ENCODE results near the gene USP17L21. TPM values are rescaled to one million over a fixed set of nuclear protein-coding genes. Genes with fewer than 3 reads are reported as not detected.
"Not testable (repeated sequence)": the region's sequence is repeated elsewhere in the genome, so short reads cannot be mapped to it uniquely, and the experiment has no call there.

The USP17L21 gene, protein sequence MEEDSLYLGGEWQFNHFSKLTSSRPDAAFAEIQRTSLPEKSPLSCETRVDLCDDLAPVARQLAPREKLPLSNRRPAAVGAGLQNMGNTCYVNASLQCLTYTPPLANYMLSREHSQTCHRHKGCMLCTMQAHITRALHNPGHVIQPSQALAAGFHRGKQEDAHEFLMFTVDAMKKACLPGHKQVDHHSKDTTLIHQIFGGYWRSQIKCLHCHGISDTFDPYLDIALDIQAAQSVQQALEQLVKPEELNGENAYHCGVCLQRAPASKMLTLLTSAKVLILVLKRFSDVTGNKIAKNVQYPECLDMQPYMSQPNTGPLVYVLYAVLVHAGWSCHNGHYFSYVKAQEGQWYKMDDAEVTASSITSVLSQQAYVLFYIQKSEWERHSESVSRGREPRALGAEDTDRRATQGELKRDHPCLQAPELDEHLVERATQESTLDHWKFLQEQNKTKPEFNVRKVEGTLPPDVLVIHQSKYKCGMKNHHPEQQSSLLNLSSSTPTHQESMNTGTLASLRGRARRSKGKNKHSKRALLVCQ
- total RNA-seq (2012; rRNA removed) (not detected in 2 replicates), polyA plus RNA-seq (2012; rRNA removed) (not detected in 2 replicates), Bru-seq, nascent RNA (not detected), BruChase-seq, experiment 1, labeled RNA remaining after a 6-hour chase (not detected), BruChase-seq, experiment 2, labeled RNA remaining after a 2-hour chase (not detected)
- not detected in 2 replicates for polyA plus RNA-seq (2012; cell fraction: cytosol; rRNA removed)
- not detected in 2 replicates for polyA plus RNA-seq (2012; cell fraction: nucleus; rRNA removed; ENCODE audit: low replicate concordance)
- long read RNA-seq = 0 reads

DNA sequence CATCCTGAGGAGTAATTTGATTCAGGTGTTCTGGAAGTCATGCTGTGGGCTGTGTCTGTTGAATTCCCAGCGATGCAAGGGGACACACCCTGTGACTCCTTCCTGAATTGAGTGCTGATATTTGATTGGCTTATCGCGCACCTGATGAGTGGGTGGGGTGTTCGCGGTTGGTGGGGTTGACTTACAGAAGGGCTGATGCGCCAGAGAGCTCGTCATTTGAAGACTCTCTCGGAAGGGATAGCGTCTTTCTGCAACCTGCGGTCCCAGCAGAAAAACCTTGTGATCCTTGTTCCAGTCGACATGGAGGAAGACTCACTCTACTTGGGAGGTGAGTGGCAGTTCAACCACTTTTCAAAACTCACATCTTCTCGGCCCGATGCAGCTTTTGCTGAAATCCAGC is at the start of gene USP17L21:
Gene USP17L21, plus strand, starts transcription at position 301 of the 400 bp plus-strand sequence. Its CDS starts 0 bp downstream, at position 301.
- H4K91ac ChIP-seq (ENCODE audit: insufficient read depth, low read depth, low read length); H3K27me3 ChIP-seq (ENCODE audit: control insufficient read depth, insufficient read depth, low read length); H3K27ac ChIP-seq (ENCODE audit: insufficient read depth, low read length); H2BK15ac ChIP-seq (ENCODE audit: low read depth, low read length); H4K8ac ChIP-seq (ENCODE audit: low read depth in 2 of 2, low read length in 2 of 2); H3K9me1 ChIP-seq (ENCODE audit: insufficient read depth, low read length); H2AFZ ChIP-seq (replicated peaks; ENCODE audit: low read length, poor library complexity); ATAC-seq (ENCODE audit: low read depth); BruUV-seq (replicated peaks); H3K9me3 ChIP-seq (ENCODE audit: control insufficient read depth, insufficient read depth, low read length); intact Hi-C loops (cut with micrococcal nuclease); H2BK5ac ChIP-seq (ENCODE audit: low read depth, low read length, poor library complexity, severe bottlenecking); in situ Hi-C loops (cut with MboI; ENCODE audit: low sequenced_read_pairs); H2BK20ac ChIP-seq (ENCODE audit: low read depth, low read length); H2BK120ac ChIP-seq (ENCODE audit: low read depth, low read length); H3K4me2 ChIP-seq (ENCODE audit: low read depth, low read length); H4K5ac ChIP-seq (ENCODE audit: low read depth, low read length); H3K56ac ChIP-seq (ENCODE audit: extremely low read depth, insufficient read depth, low read length); H3K4me3 ChIP-seq (ENCODE audit: insufficient read depth, low read depth, low read length); POLR2A ChIA-PET (ENCODE audit: unreplicated experiment); H3K4ac ChIP-seq (ENCODE audit: low read depth, low read length); H2AK5ac ChIP-seq (ENCODE audit: low read depth, low read length); H3K4me1 ChIP-seq (ENCODE audit: control insufficient read depth, insufficient read depth, low read length); CTCF ChIA-PET; H3K14ac ChIP-seq (replicated peaks; ENCODE audit: low read depth, low read length); H3K23ac ChIP-seq (ENCODE audit: low read depth, low read length); DNase-seq; H3K18ac ChIP-seq (ENCODE audit: low read depth, low read length); H4K20me1 ChIP-seq (ENCODE audit: insufficient read depth, low read length); H3K9ac ChIP-seq (ENCODE audit: low read depth, low read length); H2AK9ac ChIP-seq (replicated peaks; ENCODE audit: low read depth, low read length, poor library complexity); H3K36me3 ChIP-seq (ENCODE audit: control insufficient read depth, insufficient read depth, low read length); H3K79me1 ChIP-seq (ENCODE audit: low read depth in 1 of 2, low read length in 2 of 2); dilution Hi-C loops (cut with HindIII; ENCODE audit: low sequenced_read_pairs, unreplicated experiment): not testable (repeated sequence)
- no CpG with 5 or more reads among the region's 13 CpGs for WGBS, 2 experiments (ENCODE audit: extremely low coverage in 2 of 2, insufficient read length in 1 of 2)

DNA sequence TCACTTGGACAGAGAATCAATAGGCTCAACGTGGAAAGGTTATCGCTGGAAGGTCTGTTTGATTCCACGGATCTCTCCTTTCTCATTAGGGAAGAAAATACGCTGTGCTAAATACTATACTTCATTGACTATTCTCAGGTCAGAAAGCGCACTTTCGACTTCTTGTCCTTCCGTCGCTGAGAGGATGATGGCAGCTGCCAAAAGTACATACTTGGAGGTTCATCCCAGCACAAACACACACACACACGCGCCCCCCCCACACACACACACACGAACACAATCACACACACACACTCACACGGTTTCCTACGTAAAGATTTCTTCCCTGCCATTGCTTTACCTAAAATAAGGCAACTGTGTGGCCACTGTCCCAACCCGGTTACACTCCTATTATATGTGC is 48.0 kb upstream of the USP17L21 start:
- not testable (repeated sequence) for H3K27ac ChIP-seq (ENCODE audit: insufficient read depth, low read length)

More for the DNA sequence above, 48.0 kb upstream of the USP17L21 start:
- dilution Hi-C loops (cut with HindIII; ENCODE audit: low sequenced_read_pairs, unreplicated experiment); H3K4ac ChIP-seq (ENCODE audit: low read depth, low read length); POLR2A ChIA-PET (ENCODE audit: unreplicated experiment); H2BK120ac ChIP-seq (ENCODE audit: low read depth, low read length); in situ Hi-C loops (cut with MboI; ENCODE audit: low sequenced_read_pairs); intact Hi-C loops (cut with micrococcal nuclease); H2BK5ac ChIP-seq (ENCODE audit: low read depth, low read length, poor library complexity, severe bottlenecking); H3K9me1 ChIP-seq (ENCODE audit: insufficient read depth, low read length); H4K91ac ChIP-seq (ENCODE audit: insufficient read depth, low read depth, low read length); H3K56ac ChIP-seq (ENCODE audit: extremely low read depth, insufficient read depth, low read length); CTCF ChIA-PET; H2BK15ac ChIP-seq (ENCODE audit: low read depth, low read length); H3K14ac ChIP-seq (replicated peaks; ENCODE audit: low read depth, low read length); H4K8ac ChIP-seq (ENCODE audit: low read depth in 2 of 2, low read length in 2 of 2); H2AK5ac ChIP-seq (ENCODE audit: low read depth, low read length); H3K23ac ChIP-seq (ENCODE audit: low read depth, low read length); H2BK20ac ChIP-seq (ENCODE audit: low read depth, low read length); H3K9ac ChIP-seq (ENCODE audit: low read depth, low read length); H3K4me3 ChIP-seq (ENCODE audit: insufficient read depth, low read depth, low read length); H2AFZ ChIP-seq (replicated peaks; ENCODE audit: low read length, poor library complexity); H2AK9ac ChIP-seq (replicated peaks; ENCODE audit: low read depth, low read length, poor library complexity); DNase-seq; H3K36me3 ChIP-seq (ENCODE audit: control insufficient read depth, insufficient read depth, low read length); H4K20me1 ChIP-seq (ENCODE audit: insufficient read depth, low read length); H3K4me2 ChIP-seq (ENCODE audit: low read depth, low read length); H3K9me3 ChIP-seq (ENCODE audit: control insufficient read depth, insufficient read depth, low read length); H3K79me1 ChIP-seq (ENCODE audit: low read depth in 1 of 2, low read length in 2 of 2); H3K27me3 ChIP-seq (ENCODE audit: control insufficient read depth, insufficient read depth, low read length); H4K5ac ChIP-seq (ENCODE audit: low read depth, low read length); H3K18ac ChIP-seq (ENCODE audit: low read depth, low read length); ATAC-seq (ENCODE audit: low read depth); BruUV-seq (replicated peaks); H3K4me1 ChIP-seq (ENCODE audit: control insufficient read depth, insufficient read depth, low read length): not testable (repeated sequence)
- no CpG with 5 or more reads among the region's 14 CpGs for WGBS, 2 experiments (ENCODE audit: extremely low coverage in 2 of 2, insufficient read length in 1 of 2)
